Lung microvascular endothelial cell (primary cell): ENCODE measurements around the gene RRBP1. TPM values are rescaled to one million over a fixed set of nuclear protein-coding genes. Genes with fewer than 3 reads are reported as not detected.

Source experiments
- DNase-seq, 2 donors: peaks; one replicate each; pipeline versions ENCODE4 v3.0.0 to v3.0.0-alpha.2; 2010; ENCODE audit warnings: low read depth in 2 of 2
- total RNA-seq: library from RNA; depleted of rRNA; stranded (reverse); fragments of >200 nt; gene quantifications from 2 replicates; pipeline ENCODE4 v1.2.1, GENCODE V29; 2014

Gene RRBP1
- total RNA-seq, 1 donor from 2014 or later = 61.5 TPM

DNA sequence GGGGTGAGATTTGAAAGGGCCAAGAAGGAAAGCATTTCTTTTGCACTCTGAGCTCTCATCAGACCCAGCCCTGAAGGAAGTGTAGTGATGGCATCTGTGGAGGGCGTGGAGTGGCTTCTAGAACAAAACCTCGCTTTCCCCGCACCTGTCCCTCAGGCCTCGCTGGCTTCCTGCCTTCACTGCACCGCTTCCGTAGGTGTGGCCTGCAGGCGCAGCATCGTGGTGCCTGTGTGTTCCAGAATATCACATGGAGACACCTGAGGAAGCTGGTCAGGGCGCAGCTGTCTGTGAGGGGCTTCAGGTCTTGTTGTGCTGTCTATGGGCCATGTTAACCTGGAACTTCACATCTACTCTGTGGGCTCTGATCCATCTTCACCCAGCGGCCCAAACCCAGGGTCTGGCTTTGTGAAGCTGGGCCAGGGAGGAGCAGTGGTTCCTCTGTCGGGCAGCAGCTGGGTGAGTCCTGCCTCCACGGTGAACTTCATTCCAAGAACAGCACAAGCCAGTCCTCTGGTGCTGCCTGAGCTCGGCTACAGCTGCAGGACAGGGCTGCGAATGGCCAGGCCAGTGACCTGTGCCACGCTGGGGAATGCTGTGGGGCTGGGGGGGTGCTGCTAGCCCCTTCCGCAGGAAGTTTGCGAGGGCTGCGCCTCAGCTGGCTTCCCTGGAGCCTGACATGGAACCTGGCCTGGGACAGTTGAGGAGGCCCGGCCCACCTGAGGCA lies 71.3 kb downstream of the RRBP1 start:
- peak in 1 of 2 donors; percentile 45 for DNase-seq

GRCh38 chr20:17609811-17610377 lies 72.1 kb downstream of the RRBP1 start:
- no peak for DNase-seq

- no peak for DNase-seq
Measured at GRCh38 chr20:17608701-17609497, 73.1 kb downstream of the RRBP1 start.

DNA sequence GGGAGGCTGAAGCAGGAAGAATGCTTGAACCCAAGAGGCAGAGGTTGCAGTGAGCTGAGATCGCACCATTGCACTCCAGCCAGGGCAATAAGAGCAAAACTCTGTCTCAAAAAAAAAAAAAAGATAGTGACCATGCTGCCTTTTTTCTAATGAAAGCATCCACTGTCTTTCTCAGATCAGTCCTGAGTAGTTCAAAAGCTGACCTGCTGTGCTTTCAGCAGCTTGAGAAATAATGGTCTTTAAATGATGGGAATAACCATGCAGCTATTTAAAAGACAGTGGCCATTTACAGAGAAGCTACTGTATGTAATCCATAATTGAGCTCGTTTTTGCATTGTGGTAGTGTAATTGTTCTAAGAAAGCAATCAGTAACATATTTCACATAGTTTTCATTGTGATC lies 76.0 kb downstream of the RRBP1 start:
- no peak for DNase-seq

DNA sequence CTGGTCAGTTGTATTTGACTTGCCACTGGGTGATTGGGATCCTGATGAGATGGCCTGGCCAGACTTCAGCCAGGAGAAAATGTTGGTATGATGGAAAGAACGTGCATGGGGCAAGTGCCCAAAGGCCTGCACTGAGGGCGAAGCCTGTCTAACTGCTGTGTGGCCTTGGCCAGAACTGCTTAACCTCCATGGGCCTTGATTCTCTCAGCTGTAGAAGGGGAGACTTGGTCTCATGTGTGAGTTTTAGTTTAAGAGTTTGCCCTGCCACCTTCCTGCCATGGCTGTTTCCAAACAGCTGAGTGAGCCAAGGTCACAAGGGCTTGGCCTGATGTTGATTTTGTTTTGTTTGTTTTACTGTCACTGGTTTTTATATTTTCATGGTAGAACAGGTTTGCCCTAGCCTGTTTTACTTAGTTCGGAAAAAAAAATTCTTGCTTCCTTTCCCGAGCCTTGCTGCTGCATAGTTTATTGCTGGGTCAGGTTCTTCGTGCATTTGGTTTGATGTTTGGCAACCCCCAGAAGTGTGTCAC lies 76.8 kb downstream of the RRBP1 start:
- DNase-seq = peak in 1 of 2 donors; percentile 28

DNA sequence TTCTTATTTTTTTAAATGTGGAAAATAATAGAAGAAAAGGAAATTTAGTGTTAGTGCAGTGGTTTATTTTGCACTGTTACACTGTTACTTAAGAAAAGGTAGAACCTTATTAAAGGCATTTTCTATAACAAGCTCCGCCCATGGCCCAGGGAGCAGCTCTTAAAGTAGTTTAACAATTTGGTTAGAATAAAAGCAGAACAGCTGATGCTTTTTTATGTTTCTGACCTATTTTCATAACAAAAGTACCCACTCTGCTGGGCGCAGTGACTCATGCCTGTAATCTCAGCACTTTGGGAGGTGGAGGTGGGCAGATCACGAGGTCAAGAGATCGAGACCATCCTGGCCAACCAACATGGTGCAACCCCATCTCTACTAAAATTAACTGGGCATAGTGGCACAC lies 79.5 kb downstream of the RRBP1 start:
- no peak for DNase-seq

DNA sequence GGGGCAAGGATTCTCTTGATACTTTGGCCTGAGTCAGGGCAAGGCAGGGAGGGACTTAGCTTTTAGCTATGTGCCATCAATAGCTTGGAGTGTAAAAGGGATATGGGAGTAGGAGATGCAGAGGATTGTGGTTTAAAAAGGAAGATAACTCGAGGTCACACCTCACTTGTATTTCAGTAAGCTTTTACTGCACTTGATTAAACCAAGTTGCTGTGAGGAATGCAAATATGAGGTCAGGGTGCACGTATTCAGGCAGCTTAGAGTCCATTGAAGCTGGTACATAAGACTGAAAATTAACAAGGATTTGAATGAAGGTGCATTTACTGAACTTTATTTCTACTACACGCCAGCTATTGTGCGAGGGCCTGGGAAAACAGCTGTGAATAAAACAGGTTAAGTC lies 80.1 kb downstream of the RRBP1 start:
- no peak for DNase-seq

- no peak for DNase-seq
Measured at GRCh38 chr20:17598013-17598550, 84.0 kb downstream of the RRBP1 start.

- DNase-seq = no peak
Measured at GRCh38 chr20:17595856-17596255, 86.2 kb downstream of the RRBP1 start.

GRCh38 chr20:17594443-17594842 lies 87.6 kb downstream of the RRBP1 start:
- DNase-seq = peak; percentile 36 to 89

- no peak for DNase-seq
Measured at GRCh38 chr20:17593902-17594301, 88.1 kb downstream of the RRBP1 start.

GRCh38 chr20:17590245-17590644 lies 91.8 kb downstream of the RRBP1 start:
- no peak for DNase-seq

DNA sequence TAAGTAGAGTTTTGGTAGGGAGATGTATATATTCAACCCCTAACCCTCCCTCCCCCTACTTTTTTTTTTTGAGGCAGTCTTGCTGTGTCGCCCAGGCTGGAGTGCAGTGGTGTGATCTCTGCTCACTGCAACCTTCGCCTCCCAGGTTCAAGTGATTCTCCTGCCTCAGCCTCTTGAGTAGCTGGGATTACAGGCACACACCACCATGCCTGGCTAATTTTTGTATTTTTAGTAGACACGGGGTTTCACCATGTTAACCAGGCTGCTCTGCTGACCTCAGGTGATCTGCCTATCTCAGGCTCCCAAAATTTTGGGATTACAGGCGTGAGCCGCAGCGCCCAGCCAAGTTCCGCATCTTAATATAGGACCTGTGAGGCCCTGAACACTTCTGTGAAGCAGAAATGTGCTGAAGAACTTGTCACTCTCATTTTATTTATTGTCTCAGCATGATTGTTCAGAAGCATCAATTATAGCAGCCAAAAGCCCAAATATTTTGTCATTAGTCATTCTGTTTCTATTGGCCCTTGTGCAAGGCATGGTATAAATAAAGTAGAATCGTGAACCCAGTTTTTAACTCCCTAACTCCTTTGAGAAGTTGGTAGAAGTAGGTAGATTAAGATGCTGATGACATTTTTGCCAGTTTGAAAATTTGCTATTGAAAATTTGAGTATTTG lies 92.7 kb downstream of the RRBP1 start:
- no peak for DNase-seq

DNA sequence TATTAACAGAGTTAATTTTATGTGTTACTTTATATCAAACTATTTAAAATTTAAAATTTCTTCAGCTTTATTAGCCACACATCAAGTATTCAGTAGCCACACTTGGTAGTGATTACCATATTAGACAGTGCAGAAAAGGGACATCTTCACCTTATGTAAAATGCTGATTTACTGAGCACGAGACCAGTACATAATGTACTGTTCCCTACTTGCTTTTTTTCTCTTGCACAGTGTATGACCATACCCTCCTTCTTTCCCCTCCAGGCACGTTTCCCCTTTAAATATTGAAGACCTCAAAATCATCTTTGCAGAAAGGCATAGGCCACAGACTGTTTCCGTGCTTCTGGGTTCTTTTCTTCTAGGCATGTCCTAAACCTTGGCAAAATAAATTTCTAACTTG lies 94.2 kb downstream of the RRBP1 start:
- no peak for DNase-seq

- DNase-seq = no peak
Measured at GRCh38 chr20:17587148-17587547, 94.9 kb downstream of the RRBP1 start.

DNA sequence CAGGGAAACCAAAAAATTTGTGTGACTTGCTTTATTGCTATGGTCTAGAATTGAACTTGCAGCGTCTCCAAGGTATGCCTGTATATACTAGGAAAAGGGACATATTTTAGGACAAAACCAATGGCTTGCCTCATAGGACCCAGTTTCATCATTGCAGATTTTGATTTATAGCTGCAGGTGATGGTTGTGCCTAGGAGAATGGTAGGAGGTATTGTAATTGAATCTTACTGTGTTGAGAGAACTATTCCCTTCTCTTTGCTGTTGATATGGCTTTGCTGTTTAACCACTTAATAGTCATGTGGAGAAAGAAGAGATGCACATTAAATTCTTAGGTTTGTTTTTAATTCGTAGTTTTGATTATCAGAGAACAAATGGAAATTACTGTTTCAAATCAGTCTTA lies 95.8 kb downstream of the RRBP1 start:
- DNase-seq = no peak

DNA sequence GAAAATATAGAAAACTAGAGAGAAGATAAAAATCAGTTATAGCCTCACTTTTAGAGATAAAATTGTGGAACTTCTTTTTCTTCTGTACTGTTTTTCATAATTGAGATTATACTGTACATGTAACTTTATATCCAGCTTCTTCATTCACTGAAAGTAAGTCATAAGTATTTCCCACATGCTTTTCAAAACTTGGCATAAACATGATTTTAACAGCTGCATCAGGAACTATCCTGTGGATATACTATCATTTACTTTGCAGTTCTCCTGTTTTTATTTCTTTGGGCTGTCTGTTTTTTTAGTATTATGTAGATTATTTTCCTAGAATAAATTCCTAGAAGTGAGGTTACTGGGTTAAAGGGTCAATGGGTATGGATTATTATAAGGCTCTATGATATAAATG lies 97.4 kb downstream of the RRBP1 start:
- DNase-seq = no peak

DNA sequence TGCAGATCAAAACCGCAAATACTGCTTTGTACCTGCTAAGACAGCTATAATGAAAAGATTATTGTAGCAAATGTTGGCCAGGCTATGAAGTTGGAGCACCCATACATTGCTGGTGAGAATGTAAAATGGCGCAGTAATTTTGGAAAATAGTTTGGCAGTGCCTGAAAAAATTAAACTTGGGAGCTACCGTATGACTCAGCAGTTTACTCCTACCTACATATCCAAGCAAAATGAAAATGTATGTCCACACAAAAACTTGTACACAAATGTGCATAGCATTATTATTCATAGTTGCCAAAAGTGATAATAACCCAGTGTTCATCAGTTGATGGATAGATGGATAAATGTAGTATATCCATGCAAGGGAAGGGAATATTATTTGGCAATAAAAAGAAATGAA lies 98.9 kb downstream of the RRBP1 start:
- DNase-seq = no peak

DNA sequence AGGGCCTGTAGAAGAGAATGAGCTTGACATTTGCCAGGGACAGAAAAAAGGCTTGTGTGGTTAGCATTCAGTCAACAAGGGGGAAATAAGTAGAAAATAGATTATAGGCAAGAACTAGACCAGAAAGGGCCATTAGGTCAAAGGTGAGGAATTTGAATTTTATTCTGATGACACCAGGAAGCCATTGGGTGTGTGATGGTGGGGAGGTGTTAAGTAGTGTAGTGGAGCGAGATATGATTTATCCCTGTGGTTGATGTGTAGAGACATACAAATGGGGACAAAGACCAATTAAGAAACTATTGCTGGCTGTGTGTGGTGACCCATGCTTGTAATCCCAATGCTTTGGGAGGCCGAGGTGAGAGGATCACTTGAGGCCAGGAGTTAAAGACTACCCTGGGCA lies 101.1 kb downstream of the RRBP1 start:
- no peak for DNase-seq

GRCh38 chr20:17579369-17580039 lies 102.5 kb downstream of the RRBP1 start:
- DNase-seq = peak in 1 of 2 donors; percentile 58

DNA sequence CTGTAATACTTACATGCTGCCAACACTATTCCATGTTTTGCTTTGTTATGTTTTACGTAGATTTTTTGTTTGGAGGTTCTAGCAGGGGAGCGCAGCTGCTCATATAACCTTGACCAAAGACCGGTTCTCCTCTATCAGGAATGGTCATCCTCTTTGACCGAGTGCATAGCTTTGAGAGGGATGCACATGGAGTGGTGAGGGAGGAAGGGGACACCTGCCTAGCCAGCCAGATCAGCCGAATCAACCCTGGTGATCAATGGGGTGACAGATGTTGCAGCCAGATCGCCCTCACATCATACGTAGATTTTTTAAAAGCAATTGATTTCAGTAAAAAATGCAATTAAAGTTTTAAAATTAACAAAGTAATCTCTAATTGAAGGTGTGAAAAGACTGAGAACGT lies 105.8 kb downstream of the RRBP1 start:
- DNase-seq = no peak
